ENCODE results near the gene GPR153.

GPR153 gene

DNA sequence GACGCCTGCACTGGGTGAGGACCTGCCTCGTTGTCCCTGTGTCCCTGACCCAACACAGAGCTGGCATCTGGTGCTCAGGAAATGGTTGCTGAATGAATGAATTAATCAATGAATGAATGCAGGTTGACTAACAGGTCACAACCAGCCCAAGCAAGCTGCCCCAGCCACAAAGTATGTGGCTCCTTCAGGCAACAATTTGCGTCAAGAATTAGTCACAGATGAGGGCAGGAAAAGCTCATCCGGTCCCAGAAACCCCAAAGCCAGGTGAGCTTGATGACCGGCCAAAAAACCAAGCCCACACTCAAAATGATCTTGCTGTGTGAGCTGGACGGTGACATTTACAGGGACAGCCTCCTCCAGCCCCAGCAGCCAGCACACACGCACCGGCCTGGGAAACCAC lies 40.6 kb upstream of the GPR153 start:
- no peak overlapping the region for H3K4me3 ChIP-seq (ENCODE audit: low read length in 2 of 2)
- no peak overlapping the region for H2AK5ac ChIP-seq (ENCODE audit: low read depth, low read length)
- no CpG with 5 or more reads among the region's 8 CpGs for WGBS, 2 donors (ENCODE audit: extremely low coverage in 2 of 2, insufficient read length in 2 of 2, insufficient replicate concordance in 1 of 2)
- no peak for DNase-seq (ENCODE audit: low spot score)
- peak overlapping the region; percentile 16 for H3K23ac ChIP-seq (ENCODE audit: low read depth, low read length, poor library complexity)
- peaks cover 5% of the 10 kb centered on the region in 2 donors for H3K9me3 ChIP-seq (replicated peaks in 1 of 2; ENCODE audit: control insufficient read depth in 2 of 2, insufficient read depth in 1 of 2, low read depth in 1 of 2, low read length in 2 of 2)
- H3K14ac ChIP-seq (ENCODE audit: low read length), result no peak overlapping the region
- no peaks in the 10 kb centered on the region for H3K79me1 ChIP-seq (ENCODE audit: low read depth, low read length)
- peaks cover 14 to 49% of the 10 kb centered on the region in 2 donors for H3K36me3 ChIP-seq (replicated peaks in 1 of 2; ENCODE audit: control insufficient read depth in 2 of 2, insufficient read depth in 2 of 2, low read length in 2 of 2)
- H2BK12ac ChIP-seq (ENCODE audit: low read length), result no peak overlapping the region
- H2AFZ ChIP-seq (ENCODE audit: low read length), result no peak overlapping the region
- H2BK15ac ChIP-seq (ENCODE audit: low read length), result no peak overlapping the region
- H3K27ac ChIP-seq (replicated peaks; ENCODE audit: low read length), result no peak overlapping the region
- H3K4ac ChIP-seq (ENCODE audit: low read length), result no peak overlapping the region
- no peak overlapping the region for H3K9ac ChIP-seq (ENCODE audit: low read depth, low read length, poor library complexity)
- peaks cover 0 to 4% of the 10 kb centered on the region in 2 donors for H3K4me1 ChIP-seq (ENCODE audit: control insufficient read depth in 2 of 2, insufficient read depth in 1 of 2, low read depth in 1 of 2, low read length in 2 of 2)
- H2BK120ac ChIP-seq (ENCODE audit: low read depth, low read length), result no peak overlapping the region
- no peak overlapping the region for H3K4me2 ChIP-seq (ENCODE audit: insufficient read depth, low read length, poor library complexity, severe bottlenecking)
- peak overlapping the region; percentile 3 for H2BK5ac ChIP-seq (ENCODE audit: low read length)
- no peak overlapping the region for H3K18ac ChIP-seq (ENCODE audit: low read length)
- H4K8ac ChIP-seq (ENCODE audit: low read depth, low read length), result no peak overlapping the region
- no peaks in the 10 kb centered on the region for H3K27me3 ChIP-seq (ENCODE audit: control insufficient read depth in 3 of 3, insufficient read depth in 3 of 3, low read depth in 1 of 3, low read length in 3 of 3)
- no peak overlapping the region for H4K91ac ChIP-seq (ENCODE audit: low read depth, low read length, poor library complexity)

DNA sequence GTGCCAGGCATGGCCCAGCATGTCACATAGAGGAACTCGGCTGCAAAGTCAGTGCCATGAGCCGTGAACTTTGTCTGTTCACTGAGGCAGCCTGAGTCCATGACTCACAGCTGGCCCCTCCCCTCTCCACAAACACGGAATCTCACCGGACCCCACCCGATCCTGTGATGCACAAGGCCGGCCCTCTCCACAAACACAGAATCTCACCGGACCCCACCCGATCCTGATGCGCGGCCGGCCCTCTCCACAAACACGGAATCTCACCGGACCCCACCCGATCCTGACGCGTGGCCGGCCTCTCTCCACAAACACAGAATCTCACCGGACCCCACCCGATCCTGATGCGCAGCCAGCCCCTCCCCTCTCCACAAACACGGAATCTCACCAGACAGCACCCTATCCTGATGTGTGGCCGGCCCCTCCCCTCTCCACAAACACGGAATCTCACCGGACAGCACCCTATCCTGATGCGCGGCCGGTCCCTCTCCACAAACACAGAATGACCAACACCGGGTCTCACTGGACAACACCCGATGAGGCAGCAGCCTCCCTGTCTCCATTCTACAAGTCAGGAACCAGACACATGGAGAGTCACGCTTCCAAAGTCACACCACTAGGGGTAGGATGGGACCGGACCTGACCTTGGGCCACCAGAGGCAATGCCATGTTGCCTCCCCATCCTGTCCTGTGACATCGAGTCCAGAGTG lies 39.6 kb upstream of the GPR153 start:
- H2BK15ac ChIP-seq (ENCODE audit: low read length), result no peak overlapping the region
- no peak overlapping the region for H2AFZ ChIP-seq (ENCODE audit: low read length)
- H2BK120ac ChIP-seq (ENCODE audit: low read depth, low read length), result no peak overlapping the region
- no peaks in the 10 kb centered on the region for H3K79me1 ChIP-seq (ENCODE audit: low read depth, low read length)
- H3K4me2 ChIP-seq (ENCODE audit: insufficient read depth, low read length, poor library complexity, severe bottlenecking), result no peak overlapping the region
- H3K4ac ChIP-seq (ENCODE audit: low read length), result no peak overlapping the region
- no peak overlapping the region for H2AK5ac ChIP-seq (ENCODE audit: low read depth, low read length)
- no peaks in the 10 kb centered on the region for H3K9me3 ChIP-seq (replicated peaks in 1 of 2; ENCODE audit: control insufficient read depth in 2 of 2, insufficient read depth in 1 of 2, low read depth in 1 of 2, low read length in 2 of 2)
- no peak for DNase-seq (ENCODE audit: low spot score)
- no peak overlapping the region for H2BK12ac ChIP-seq (ENCODE audit: low read length)
- H3K23ac ChIP-seq (ENCODE audit: low read depth, low read length, poor library complexity), result peak overlapping the region; percentile 27
- no peak overlapping the region for H3K27ac ChIP-seq (replicated peaks; ENCODE audit: low read length)
- peak overlapping the region; percentile 54 for H3K18ac ChIP-seq (ENCODE audit: low read length)
- H3K4me3 ChIP-seq (ENCODE audit: low read length in 2 of 2), result peak overlapping the region in 1 of 2 donors; percentile 31
- no peaks in the 10 kb centered on the region for H3K27me3 ChIP-seq (ENCODE audit: control insufficient read depth in 3 of 3, insufficient read depth in 3 of 3, low read depth in 1 of 3, low read length in 3 of 3)
- H3K36me3 ChIP-seq (replicated peaks in 1 of 2; ENCODE audit: control insufficient read depth in 2 of 2, insufficient read depth in 2 of 2, low read length in 2 of 2), result peaks cover 9 to 46% of the 10 kb centered on the region in 2 donors
- peak overlapping the region; percentile 32 for H3K9ac ChIP-seq (ENCODE audit: low read depth, low read length, poor library complexity)
- H3K14ac ChIP-seq (ENCODE audit: low read length), result no peak overlapping the region
- no peak overlapping the region for H4K8ac ChIP-seq (ENCODE audit: low read depth, low read length)
- H2BK5ac ChIP-seq (ENCODE audit: low read length), result peak overlapping the region; percentile 4
- H3K4me1 ChIP-seq (ENCODE audit: control insufficient read depth in 2 of 2, insufficient read depth in 1 of 2, low read depth in 1 of 2, low read length in 2 of 2), result peaks cover 0 to 4% of the 10 kb centered on the region in 2 donors
- no peak overlapping the region for H4K91ac ChIP-seq (ENCODE audit: low read depth, low read length, poor library complexity)
- no CpG with 5 or more reads among the region's 32 CpGs for WGBS, 2 donors (ENCODE audit: extremely low coverage in 2 of 2, insufficient read length in 2 of 2, insufficient replicate concordance in 1 of 2)

DNA sequence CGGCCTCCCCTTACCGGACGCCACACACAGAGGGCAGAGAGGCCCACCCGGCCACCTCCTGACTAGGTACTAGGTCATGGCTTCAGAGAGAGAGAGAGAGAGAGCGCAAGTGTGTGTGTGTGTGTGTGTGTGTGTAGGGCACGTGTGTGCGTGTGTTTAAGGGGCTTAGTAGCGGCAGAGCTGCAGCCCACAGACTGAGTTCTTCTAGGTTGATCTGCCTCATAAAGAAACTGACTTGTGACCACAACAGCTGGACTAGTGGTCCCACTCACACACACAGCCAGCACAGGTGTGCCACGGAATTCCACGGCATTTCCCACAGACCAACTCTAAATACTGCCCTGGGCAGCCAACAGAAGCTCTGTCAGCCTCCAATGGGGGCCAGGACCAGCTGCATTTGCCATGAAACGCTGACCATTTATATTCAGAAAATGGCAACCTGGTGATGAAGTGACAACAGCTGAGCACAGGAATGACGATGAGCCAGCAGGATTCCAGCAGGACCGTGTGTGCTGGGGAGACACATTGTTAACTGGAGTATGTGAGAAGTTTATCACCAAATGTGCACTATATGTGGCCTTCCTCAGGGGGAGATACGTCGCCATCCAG lies 38.8 kb upstream of the GPR153 start:
- no peak for DNase-seq (ENCODE audit: low spot score)
- Histone ChIP-seq H2BK5ac (ENCODE audit: low read length) (no peak overlapping the region), H3K4me2 (ENCODE audit: insufficient read depth, low read length, poor library complexity, severe bottlenecking) (no peak overlapping the region), H3K23ac (ENCODE audit: low read depth, low read length, poor library complexity) (no peak overlapping the region), H2BK120ac (ENCODE audit: low read depth, low read length) (no peak overlapping the region), H2AK5ac (ENCODE audit: low read depth, low read length) (no peak overlapping the region), H2BK15ac (ENCODE audit: low read length) (no peak overlapping the region), H3K27me3 (ENCODE audit: control insufficient read depth in 3 of 3, insufficient read depth in 3 of 3, low read depth in 1 of 3, low read length in 3 of 3) (no peaks in the 10 kb centered on the region), H3K27ac (replicated peaks; ENCODE audit: low read length) (no peak overlapping the region), H3K79me1 (ENCODE audit: low read depth, low read length) (no peaks in the 10 kb centered on the region), H3K36me3 (replicated peaks in 1 of 2; ENCODE audit: control insufficient read depth in 2 of 2, insufficient read depth in 2 of 2, low read length in 2 of 2) (peaks cover 11 to 54% of the 10 kb centered on the region in 2 donors), H2BK12ac (ENCODE audit: low read length) (no peak overlapping the region), H3K18ac (ENCODE audit: low read length) (no peak overlapping the region), H2AFZ (ENCODE audit: low read length) (no peak overlapping the region), H3K14ac (ENCODE audit: low read length) (no peak overlapping the region), H3K9me3 (replicated peaks in 1 of 2; ENCODE audit: control insufficient read depth in 2 of 2, insufficient read depth in 1 of 2, low read depth in 1 of 2, low read length in 2 of 2) (no peaks in the 10 kb centered on the region), H3K4ac (ENCODE audit: low read length) (no peak overlapping the region), H3K4me1 (ENCODE audit: control insufficient read depth in 2 of 2, insufficient read depth in 1 of 2, low read depth in 1 of 2, low read length in 2 of 2) (peaks cover 0 to 4% of the 10 kb centered on the region in 2 donors), H3K4me3 (ENCODE audit: low read length in 2 of 2) (no peak overlapping the region), H3K9ac (ENCODE audit: low read depth, low read length, poor library complexity) (no peak overlapping the region), H4K8ac (ENCODE audit: low read depth, low read length) (no peak overlapping the region), H4K91ac (ENCODE audit: low read depth, low read length, poor library complexity) (no peak overlapping the region)
- no CpG with 5 or more reads among the region's 15 CpGs for WGBS, 2 donors (ENCODE audit: extremely low coverage in 2 of 2, insufficient read length in 2 of 2, insufficient replicate concordance in 1 of 2)

DNA sequence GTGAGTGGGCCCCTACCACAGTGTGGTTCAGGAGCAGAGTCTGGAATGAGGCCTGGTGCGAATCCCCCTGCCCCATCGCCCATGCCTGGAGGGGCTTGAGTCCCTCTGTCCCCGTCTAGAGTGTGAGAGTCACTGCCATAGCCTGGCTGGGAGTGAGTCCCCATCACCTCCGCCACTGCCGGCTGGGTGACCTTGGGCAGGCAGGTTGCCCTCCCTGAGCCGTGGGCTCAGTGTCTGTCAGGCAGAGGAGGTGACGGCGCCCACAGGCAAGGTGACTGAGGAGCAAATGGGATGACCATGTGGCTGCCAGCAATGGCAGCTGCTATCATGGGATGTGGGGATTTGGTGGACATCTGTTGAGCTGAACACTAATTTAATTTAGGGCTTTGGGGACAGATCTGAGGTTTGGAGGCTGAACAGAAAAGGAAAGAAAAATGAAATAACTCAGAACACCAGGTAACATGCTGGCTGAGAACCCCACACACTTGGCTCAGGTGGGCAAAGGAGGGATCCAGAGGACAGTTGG lies 38.1 kb upstream of the GPR153 start:
- WGBS, 2 donors (ENCODE audit: extremely low coverage in 2 of 2, insufficient read length in 2 of 2, insufficient replicate concordance in 1 of 2), result no CpG with 5 or more reads among the region's 8 CpGs
- Histone ChIP-seq H4K91ac (ENCODE audit: low read depth, low read length, poor library complexity) (no peak overlapping the region), H2BK12ac (ENCODE audit: low read length) (no peak overlapping the region), H2BK120ac (ENCODE audit: low read depth, low read length) (no peak overlapping the region), H3K9me3 (replicated peaks in 1 of 2; ENCODE audit: control insufficient read depth in 2 of 2, insufficient read depth in 1 of 2, low read depth in 1 of 2, low read length in 2 of 2) (no peaks in the 10 kb centered on the region), H3K27ac (replicated peaks; ENCODE audit: low read length) (no peak overlapping the region), H3K14ac (ENCODE audit: low read length) (peak overlapping the region; percentile 95), H2BK15ac (ENCODE audit: low read length) (no peak overlapping the region), H3K79me1 (ENCODE audit: low read depth, low read length) (no peaks in the 10 kb centered on the region), H3K18ac (ENCODE audit: low read length) (peak overlapping the region; percentile 44), H4K8ac (ENCODE audit: low read depth, low read length) (no peak overlapping the region), H2AK5ac (ENCODE audit: low read depth, low read length) (no peak overlapping the region), H3K36me3 (replicated peaks in 1 of 2; ENCODE audit: control insufficient read depth in 2 of 2, insufficient read depth in 2 of 2, low read length in 2 of 2) (peaks cover 12 to 60% of the 10 kb centered on the region in 2 donors), H3K9ac (ENCODE audit: low read depth, low read length, poor library complexity) (no peak overlapping the region), H3K27me3 (ENCODE audit: control insufficient read depth in 3 of 3, insufficient read depth in 3 of 3, low read depth in 1 of 3, low read length in 3 of 3) (no peaks in the 10 kb centered on the region), H2BK5ac (ENCODE audit: low read length) (no peak overlapping the region), H3K23ac (ENCODE audit: low read depth, low read length, poor library complexity) (peak overlapping the region; percentile 74), H3K4me3 (ENCODE audit: low read length in 2 of 2) (peak overlapping the region in 1 of 2 donors; percentile 41), H3K4me2 (ENCODE audit: insufficient read depth, low read length, poor library complexity, severe bottlenecking) (no peak overlapping the region), H3K4me1 (ENCODE audit: control insufficient read depth in 2 of 2, insufficient read depth in 1 of 2, low read depth in 1 of 2, low read length in 2 of 2) (peaks cover 0 to 3% of the 10 kb centered on the region in 2 donors), H3K4ac (ENCODE audit: low read length) (no peak overlapping the region), H2AFZ (ENCODE audit: low read length) (no peak overlapping the region)
- DNase-seq (ENCODE audit: low spot score), result no peak
